NCI-H146 (cell line): Measurements from ENCODE around the gene CELSR1.
"Not testable (repeated sequence)": the region's sequence is repeated elsewhere in the genome, so short reads cannot be mapped to it uniquely, and the experiment has no call there.

Source experiments
- DNase-seq: peaks from one replicate; lab custom pipeline; 2025; lab: John Stamatoyannopoulos, UW

Gene CELSR1

DNA sequence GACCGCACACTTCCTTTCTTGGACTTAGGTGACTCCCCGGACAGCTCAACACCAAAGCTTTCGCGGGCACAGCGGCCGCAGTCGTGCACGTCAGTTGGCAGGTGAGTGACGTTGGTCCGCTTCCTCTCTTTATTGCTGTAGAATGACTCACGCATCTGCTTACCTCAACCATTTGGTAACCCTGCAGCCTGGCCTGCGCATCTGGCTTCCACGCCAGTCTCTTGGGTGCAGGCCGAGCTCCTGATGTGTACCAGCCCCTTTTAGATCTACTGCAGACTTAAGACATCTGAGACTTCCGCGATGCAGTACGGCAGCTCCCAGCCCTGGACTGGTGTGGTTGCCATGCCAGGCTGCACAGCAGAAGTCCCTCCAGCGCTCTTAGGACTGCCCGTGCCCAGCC, 214.3 kb downstream of the CELSR1 start:
- DNase-seq, result no peak

DNA sequence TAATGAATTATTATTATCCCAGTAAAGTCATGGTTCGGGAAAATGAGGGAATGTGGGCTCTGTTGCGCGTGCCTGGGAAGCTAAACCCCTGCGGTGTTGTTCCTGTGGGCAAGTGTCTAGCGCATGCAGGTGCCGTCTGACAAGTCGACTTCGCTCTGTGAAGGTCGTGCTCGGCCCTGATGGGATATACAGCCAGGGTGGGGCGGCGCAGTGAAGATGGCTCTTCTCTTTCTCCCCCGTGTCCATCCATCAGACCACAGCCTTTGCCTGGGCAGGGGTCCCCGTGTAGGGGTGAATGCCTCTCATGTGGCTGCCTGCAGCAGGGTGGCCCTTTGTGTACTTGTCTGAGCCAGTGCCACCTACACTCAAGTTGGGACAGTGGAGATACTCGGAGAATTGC, 214.7 kb downstream of the CELSR1 start:
- no peak for DNase-seq

DNA sequence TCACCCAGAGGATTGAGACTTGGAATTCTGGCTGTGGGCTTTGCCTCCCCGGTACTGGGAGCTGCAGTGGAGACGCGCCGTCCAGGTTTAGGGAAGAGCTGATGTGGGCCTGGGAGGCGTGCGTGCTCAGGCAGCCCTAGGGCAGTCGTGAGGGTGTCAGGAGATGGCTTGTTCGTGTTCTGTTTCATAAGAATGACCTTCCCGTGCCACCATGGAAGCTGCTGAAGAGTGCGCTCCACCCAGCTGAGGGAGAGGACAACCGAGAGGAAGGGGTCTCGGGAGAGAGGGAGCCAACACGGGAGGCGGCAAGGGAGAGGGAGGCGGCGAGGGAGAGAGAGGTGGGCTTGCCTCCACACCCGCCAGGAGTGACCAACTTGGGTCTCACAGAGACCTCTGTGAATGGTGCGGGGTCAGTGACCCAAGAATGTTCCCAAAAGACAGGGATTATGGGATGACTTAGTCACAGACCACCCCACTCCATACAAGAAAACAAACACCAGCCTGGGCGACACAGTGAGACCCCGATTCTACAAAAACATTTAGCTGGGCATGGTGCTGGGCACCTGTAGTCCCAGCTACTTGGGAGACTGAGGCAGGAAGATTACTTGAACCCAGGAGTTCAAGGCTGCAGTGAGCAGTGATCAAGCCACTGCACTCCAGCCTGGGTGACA, 216.6 kb downstream of the CELSR1 start:
- DNase-seq, result no peak

DNA sequence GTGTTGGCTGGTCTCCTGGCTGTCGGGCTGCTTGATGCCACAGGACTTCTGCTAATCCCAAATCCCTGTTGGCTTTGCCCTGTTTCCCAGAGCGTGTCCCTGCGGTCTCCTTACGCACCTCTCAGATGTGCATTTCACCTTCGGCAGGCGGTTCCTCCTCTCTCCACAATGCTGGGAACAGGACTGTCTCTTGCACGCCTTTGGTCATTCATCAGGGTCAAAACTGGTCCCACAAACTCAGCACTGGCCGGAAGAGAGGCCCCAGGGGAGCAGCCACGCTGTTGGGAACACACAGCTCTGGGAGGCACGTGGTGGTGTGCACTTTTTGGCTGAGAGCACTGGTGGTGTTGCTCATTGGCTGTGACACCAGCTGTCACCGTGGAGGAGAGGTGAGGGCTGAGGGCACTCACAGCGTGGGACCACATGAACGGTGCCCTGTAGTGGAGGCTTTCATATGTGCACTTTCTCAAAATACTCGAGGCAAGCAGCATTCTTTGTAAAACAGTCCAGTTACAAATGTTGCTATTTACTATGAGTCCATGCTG, 217.2 kb downstream of the CELSR1 start:
- DNase-seq, result no peak

DNA sequence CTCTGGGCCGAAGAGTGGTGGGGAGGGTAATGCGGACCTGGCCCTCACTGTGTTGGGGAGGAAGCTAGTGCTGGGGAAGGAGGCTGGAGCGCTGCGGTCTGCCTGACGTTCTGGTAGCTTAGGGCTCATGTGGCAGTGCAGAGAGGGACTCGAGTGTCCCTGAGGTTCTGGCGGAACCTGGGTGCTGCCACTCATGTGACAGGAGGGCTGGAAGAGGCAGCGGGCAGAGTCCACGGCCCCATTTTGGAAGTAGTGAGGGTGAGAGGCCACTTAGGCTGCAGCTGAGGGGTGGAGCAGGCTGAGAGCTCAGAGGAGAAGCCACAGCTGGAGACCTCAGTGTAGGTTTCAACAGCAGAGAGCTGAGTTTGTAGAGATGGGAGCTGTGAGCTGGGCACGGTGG, 218.1 kb downstream of the CELSR1 start:
- no peak for DNase-seq

DNA sequence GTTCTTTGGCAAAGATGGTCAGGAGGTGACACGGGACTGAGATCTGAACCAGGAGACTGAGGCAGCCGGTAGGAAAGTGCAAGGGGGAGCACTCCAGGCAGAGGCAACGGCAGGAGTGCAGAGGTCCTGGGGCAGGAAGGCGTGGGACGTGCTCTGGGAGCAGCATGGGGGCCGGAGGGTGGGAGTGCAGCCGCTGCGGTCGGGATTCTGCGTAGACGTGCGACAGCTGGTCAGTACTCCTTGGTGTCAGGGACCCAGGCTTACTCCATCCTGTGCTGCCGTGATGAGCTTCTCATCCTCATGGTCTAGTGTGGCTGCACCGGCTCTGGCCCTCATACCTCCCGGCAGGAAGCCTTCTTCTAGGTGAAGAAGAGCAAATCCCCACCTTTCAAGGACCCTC, 218.8 kb downstream of the CELSR1 start:
- no peak for DNase-seq

DNA sequence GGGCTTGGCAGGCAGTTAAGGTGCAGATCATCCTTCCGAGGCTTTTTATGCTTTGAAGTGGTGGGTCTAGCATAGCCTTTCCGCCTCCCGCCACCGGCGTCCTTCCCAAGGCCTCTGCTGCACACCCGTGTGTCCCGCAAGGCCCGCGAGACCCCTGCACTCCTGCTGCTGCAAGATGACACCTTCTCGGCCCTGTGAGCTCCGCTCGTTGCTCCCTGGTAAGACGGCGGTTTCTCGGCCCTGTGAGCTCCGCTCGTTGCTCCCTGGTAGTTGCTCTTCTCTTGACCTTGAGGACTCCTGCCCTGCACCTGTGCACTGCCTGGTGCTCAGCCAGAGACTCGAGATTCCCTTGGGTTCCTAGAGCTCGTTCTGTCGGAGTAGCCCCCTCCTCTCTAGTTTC, 219.8 kb downstream of the CELSR1 start:
- DNase-seq, result no peak

DNA sequence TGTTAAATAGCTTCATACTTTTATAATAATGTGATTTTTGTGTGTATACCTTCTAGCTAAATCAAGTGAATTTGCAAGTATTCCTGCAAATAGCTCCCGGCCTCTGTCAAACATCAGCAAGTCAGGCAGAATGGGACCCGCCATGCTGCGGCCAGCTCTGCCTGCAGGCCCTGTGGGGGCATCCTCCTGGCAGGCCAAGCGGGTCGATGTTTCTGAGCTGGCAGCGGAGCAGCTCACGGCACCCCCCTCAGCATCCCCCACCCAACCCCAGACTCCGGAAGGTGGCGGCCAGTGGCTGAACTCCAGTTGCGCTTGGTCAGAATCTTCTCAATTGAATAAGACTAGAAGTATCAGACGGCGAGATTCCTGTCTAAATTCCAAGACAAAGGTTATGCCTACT, 221.4 kb downstream of the CELSR1 start:
- DNase-seq, result no peak

DNA sequence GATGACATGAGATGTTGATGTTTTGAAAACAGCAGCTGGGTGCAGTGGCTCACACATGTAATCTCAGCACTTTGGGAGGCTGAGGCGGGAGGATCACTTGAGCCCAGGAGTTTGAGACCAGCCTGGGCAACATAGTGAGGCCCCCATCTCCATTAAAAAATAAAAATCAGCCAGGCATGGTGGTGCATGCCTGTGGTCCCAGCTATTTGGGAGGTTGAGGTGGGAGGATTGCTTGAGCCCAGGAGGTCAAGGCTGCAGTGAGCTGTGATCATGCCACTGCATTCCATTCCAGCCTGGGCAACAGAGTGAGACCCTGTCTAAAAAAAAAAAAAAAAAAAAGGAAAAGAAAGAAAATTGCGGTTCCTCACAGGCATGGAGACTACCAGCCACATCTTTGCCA, 224.6 kb downstream of the CELSR1 start:
- not testable (repeated sequence) for DNase-seq

DNA sequence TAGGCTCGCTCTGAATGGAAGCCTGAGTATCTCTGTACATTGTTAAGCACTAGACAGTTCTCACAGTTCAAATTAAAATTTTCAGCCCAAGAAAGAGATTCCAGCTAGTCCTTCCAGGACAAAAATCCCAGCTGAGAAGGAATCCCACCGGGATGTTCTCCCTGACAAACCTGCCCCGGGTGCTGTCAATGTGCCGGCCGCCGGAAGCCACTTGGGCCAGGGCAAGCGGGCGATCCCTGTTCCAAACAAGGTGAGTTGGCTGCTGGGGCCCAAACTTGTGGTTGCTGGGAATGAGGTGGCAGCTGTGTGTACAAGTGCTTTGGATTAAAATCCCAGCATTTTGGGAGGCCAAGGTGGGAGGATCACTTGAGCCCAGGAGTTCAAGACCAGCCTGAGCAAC, 225.4 kb downstream of the CELSR1 start:
- DNase-seq, result no peak
